HG03342 (cell line): ENCODE measurements around the gene ZDHHC11.
"Not testable (repeated sequence)": the region's sequence is repeated elsewhere in the genome, so short reads cannot be mapped to it uniquely, and the experiment has no call there.

Source experiments
- ATAC-seq: cut with Tn5 transposase; IDR thresholded peaks from one replicate; pipeline ENCODE4 v1.9.1; 2021; ENCODE audit warnings: mild to moderate bottlenecking, moderate library complexity; ENCODE audit not compliant: unreplicated experiment

ZDHHC11 gene

DNA sequence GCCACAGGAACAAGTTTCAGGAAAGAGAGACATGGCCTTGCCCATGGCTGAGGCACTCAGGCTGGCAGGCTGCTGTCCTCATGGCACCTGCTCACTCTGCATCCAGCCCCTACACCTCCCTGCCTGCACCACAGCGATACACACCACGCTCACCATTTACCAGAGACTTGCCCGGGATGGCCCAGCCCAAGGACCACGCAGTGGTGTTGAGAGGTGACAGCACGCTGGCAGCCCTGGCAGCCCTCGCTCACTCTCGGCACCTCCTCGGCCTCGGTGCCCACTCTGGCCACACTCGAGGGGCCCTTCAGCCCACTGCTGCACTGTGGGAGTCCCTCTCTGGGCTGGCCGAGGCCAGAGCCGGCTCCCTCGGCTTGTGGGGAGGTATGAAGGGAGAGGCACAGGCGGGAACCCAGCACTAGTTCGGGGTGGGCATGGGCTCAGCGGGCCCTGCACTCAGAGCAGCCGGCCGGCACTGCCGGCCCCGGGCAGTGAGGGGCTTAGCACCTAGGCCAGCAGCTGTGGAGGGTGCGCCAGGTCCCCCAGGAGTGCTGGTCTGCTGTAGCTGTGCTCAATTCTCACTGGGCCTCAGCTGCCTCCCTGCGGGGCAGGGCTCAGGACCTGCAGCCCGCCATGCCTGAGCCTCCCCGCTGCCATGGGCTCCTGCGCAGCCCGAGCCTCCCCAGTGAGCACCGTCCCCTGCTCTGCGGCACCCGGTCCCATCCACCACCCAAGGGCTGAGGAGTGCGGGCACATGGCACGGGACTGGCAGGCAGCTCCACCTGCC is 86.6 kb downstream of the ZDHHC11 start:
- no peak for ATAC-seq

DNA sequence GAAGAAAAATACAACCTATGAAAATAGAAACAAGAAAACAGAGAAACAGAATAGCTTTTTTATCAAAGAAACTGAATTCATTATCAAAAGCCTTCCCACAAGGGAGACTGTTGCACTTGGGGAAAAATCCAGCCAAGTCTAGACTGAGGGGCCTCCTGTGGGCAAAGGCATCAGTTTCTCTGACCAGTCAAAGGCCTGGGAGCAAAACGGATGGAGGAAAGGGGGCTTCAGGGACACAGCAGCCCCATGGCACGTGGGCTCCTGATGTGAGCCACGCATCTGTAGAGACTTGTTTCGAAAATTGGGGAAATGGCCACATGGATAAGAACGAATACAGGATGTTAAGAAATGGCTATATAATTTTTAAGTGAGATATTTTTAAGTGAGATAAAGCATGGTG is 87.4 kb downstream of the ZDHHC11 start:
- ATAC-seq: no peak

DNA sequence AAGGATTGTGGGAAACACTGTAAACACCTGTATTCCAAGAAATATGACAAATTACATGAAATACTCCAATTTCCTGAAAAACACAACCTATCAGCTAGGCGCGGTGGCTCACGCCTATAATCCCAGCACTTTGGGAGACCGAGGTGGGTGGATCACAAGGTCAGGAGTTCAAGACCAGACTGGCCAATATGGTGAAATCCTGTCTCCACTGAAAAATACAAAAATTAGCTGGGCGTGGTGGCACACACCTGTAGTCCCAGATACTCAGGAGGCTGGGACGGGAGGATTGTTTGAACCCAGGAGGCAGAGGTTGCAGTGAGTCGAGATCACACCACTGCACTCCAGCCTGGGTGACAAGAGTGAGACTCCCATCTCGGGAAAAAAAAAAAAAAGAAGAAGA is 87.8 kb downstream of the ZDHHC11 start:
- not testable (repeated sequence) for ATAC-seq

DNA sequence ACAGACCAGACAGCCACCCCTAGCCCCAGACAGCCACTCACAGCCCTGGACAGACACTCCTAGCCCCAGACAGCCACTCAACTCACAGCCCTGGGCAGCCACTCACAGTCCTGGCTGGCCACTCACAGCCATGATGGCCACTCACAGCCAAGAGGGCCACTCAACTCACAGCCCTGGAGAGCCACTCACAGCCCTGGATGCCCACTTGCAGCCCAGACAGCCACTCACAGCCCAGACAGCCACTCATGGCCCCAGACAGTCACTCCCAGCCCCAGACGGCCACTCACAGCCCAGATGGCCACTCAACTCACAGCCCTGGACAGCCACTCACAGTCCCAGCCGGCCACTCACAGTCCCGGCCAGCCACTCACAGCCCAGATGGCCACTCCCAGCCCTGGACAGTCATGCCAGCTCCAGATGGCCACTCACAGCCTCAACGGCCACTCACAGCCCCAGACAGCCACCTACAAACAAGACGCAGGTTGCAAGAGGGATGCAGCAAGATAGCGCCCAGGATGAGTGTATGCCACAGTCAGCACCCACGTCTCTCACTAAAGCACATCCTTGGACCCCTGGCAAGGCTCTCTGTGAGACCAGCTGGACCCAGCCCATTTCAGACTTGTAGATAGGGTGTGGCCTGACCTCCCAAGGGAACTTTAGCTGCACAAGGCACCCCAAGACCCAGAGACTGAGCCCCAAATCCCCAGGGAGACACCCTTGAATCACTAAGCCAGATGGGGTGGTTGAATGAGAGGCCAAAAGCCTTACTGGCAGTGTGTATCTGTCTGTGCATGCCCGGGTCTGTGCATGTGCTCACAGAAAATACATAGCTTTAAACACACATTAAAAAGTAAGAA is 88.7 kb downstream of the ZDHHC11 start:
- no peak for ATAC-seq

DNA sequence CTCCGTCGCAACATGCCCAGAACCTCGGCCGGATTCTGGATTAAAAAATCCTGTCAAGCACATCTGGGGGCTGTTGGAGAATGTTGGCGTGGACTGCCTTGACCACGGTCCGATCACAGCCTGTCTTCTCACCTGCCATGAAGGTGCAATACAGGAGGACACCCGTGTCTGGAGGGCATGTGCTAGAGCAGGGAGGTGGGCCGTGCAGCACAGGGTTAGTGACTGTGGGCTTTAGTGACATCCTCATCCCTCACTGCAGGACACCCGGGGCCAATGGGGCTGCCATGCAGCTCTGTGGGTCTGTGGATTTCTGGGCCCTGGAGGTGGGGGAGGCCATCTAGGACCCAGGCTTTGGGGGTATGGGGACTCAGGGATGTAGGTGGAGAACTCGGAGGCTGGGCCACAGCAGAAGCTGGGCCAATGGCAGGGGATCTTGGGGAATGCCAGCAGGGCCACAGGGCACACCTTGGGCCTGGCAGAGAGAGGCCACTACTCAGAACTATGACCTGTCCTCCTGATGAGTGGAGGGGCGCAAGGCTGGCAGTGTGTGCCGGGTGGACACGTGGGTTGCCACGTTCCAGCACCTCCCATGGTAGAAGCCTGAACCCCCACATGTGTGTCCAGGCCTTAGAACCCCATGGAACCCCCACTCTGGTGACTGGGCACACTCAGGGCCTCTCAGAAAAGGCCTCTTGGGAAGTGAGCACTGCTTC is 89.6 kb downstream of the ZDHHC11 start:
- ATAC-seq: no peak

DNA sequence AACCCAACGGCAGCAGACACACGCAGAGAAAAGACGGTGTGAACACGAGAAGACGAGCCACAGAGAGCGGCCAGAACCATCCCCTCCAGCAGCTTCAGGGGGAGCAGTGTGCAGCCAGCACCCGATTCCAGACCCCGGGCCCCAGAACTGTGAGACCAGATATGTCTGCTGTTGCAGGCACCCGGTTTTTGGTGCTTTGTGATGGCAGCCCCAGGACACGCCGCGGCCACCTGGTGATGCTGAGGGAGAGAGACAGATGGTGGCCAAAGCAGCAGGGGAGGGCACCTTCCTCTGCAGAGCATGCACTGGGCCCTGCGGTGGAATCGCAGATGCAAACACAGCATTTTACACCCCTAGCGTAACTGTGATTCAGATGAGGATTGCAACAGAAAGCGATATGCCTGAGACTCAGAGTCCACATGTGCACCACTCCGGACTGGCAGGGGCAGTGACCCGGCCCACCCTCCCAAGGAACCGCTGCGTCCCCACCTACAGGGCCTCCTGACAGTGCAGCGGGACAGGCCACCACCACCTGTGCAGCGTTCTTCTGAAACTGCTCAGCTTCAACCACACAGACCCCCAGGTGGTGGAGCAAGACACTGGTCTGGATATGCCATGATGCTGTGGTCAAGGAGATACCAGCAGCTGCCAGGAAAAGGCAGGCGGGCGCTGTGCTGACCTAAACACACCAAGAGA is 90.3 kb downstream of the ZDHHC11 start:
- ATAC-seq: no peak

DNA sequence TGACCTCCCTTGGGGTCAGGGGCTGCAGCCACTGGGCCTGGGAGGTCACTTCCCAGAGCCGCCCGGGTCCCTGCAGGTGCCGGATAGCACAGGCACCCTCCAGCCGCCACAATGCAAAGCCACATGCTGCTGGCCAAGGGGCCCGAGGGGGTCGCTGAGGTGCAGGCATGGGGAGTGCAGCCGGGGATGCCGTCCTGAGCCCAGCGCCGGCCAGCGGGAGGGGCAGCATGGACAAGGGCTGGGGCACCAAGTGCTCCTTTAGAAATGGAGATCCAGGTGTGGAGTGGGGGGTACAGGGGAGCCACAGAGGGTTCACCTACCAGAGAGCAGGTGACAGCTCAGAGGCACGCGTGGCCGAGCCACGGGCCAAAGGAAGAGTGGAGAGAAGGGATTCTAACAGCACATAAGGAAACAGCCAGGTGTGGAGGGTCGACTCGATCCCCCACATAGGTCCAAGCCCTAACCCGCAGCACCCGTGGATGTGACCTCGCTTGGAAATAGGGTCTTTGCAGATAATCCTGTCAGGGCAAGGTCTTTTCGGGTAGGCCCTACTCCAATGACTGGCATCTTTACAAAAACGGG is 90.9 kb downstream of the ZDHHC11 start:
- ATAC-seq: no peak

DNA sequence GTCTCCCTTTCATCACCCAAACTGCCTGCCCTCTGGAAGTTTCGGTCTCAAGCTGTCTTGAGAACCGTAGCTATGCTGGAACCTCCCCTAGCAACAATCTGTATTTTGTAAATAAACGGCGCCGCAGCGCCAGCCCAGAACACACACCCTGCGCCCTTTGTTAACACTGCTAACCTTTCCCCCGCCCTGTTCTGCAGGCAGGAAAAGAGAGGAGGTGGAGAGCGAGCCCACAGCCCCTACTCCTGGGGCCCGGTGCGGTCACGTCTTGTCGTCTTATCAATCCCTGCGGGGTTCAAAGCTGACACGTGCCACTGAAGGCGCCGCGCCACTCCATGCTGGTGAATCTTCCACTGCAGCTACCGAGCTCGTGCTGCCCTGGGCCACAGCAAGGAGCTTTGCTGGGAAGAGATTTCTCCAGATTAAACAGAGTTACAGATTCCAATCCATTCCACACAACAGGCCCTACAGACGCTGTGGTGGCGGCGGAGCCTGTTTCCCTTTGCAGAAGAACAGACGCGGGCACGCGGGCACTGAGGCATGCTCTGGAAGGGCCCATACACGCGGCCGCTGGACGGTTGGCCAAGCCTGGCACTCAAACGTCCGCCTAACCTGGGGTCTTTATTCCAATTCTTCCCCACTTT is 91.6 kb downstream of the ZDHHC11 start:
- no peak for ATAC-seq

DNA sequence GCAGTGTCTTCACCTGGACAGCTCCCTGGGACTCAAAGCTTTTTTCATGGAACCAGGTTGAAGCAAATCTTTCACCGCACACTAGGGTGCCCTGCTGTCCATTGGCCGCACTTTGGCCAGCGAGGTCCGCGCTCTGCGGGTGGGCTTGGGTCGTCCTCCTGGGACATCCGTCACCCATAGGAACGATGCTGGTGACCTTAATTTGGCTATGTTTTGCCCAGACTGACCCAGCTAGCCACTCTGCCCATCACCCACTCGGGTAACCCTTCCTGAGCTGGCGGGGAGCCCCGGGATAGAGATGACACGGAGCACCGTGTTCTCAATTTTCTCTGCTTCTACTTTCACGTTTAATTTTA is 92.1 kb downstream of the ZDHHC11 start:
- no peak for ATAC-seq

DNA sequence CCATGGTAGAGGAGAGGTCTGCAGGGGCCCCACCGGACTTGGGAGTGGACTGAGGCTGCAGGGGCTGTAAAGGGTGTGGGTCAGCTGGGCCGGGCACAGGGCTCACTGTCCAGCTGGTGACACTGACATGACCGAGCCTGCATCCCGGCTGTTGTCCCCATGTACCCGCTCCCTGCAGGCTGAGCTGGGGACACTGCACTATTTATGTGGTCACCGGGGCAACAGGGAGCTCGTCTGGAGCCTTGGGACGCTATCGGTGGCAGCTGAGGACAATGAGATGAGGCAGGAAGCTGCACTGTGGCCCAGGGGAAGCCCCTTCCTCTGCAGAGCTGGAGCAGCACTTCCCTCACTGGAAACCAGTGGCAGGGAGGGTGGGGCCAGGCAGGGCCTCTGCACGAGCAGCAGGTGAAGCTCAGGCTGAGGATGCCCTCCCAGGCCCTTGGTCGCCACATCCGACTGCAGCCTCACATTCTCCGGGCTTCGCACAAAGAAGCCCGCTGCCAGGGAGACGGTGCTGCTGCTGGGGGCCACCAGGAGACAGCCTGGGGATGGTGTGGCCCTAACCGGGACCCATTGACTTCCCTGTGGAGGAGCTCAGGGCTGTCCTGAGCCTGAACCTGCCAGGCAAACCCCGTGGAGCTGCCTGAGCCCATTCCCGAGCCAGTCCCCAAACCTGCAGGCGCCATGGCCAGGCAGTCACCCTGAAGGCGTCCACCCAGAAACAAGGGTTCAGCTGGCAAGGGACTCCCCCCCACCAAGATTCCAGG is 92.7 kb downstream of the ZDHHC11 start:
- ATAC-seq: no peak

DNA sequence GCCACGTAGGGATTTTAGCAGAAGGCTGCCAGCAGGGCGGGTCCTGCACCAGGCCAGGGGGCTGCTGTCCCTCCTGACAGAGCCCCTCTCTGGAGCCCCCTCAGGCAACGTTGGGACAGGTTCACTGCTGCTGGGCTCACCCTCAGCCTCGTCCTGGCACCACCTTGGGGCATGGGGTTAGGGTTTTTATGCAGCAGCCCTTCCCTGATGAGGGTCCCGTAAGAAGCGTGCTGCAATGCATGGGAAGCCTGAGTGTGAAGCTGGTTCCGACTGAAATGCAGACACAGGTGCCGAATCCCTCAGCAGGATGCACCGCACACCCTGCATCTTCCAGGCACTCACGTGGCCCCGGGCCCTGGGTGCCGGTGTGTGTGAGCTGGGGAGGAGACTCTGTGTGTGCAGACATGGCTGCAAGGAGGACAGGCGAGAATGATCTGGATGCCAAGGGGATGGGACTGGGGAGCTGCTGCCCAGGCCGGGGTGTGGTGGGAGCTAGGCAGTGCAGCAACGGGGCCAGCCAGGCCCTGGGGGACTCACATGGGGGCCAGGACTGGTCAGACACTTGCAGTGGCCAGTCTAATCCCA is 93.3 kb downstream of the ZDHHC11 start:
- ATAC-seq: no peak

DNA sequence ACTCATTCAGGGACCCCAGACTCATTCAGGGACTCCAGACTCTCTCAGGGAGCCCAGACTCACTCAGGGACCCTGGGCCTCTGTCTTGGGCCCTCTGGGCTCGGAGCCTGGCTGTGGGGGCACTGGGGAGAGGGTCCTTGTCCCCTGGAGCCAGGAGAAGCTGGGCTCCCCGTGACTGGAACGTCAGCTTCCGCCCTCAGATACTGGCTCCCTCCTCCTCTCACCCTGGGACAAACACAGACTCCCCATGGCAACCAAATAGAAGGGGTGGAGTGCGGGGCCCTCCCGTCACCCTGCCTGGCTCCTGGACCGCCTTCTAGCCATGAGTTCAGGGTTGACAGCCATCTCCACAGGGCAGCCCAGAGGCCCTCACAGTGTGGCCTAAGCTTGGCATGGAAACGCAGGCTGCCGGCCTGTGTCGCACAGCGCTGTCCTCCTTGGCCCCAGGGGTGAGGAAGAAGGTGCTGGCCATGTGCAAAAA is 93.9 kb downstream of the ZDHHC11 start:
- no peak for ATAC-seq

DNA sequence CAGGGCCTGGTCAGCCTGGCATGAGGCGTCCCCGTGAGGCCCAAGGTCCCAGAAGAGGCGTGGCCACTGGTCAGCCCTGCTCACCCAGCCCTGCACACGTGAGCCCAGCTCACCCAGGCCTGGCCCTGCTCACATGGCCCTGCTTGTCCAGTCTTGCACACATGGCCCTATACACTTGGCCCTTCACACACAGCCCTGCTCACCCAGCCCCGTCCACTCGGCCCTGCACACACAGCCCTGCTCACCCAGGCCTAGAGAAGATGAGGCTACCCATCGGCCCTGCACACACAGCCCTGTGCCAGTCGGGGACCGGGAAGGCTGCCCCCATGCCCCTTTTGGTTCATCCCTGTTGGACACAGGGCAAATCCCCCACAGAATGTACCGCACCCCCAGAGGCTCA is 94.6 kb downstream of the ZDHHC11 start:
- ATAC-seq: no peak

DNA sequence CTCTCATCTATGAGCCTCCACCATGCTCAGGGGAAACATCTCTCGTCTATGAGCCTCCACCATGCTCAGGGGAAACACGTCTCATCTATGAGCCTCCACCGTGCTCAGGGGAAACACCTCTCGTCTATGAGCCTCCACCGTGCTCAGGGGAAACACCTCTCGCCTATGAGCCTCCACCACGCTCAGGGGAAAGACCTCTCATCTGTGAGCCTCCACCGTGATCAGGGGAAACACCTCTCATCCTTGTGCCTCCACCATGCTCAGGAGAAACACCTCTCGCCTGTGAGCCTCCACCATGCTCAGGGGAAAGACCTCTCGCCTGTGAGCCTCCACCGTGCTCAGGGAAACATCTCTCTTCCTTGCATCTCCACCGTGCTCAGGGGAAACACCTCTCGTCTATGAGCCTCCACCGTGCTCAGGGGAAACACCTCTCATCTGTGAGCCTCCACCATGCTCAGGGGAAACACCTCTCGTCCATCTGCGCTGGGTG is 96.6 kb downstream of the ZDHHC11 start:
- ATAC-seq: not testable (repeated sequence)

DNA sequence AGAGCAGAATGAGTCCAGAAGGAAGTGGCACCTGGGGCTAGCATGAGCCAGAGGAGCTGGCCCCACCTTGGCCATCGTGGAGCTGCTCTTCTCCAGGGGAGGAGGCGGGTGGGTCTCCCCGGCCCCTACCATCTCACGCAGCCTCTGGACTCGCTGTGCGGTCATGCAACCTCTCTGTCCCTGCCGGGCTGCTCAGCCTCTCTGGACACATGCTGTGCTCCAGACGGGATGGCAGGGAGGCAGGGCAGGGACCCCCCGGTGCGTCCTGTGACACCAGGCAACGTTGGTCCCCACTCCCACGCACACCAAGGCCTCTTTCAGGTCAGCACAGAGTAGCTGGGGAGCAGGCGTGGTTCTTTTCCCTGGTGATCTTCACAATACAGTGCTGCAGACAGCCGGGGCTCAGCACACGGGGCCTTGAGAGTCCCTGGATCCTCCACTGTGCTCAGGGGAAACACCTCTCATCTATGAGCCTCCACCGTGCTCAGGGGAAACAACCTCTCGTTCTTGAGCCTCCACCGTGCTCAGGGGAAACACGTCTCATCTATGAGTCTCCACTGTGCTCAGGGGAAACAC is 97.1 kb downstream of the ZDHHC11 start:
- ATAC-seq: not testable (repeated sequence)

DNA sequence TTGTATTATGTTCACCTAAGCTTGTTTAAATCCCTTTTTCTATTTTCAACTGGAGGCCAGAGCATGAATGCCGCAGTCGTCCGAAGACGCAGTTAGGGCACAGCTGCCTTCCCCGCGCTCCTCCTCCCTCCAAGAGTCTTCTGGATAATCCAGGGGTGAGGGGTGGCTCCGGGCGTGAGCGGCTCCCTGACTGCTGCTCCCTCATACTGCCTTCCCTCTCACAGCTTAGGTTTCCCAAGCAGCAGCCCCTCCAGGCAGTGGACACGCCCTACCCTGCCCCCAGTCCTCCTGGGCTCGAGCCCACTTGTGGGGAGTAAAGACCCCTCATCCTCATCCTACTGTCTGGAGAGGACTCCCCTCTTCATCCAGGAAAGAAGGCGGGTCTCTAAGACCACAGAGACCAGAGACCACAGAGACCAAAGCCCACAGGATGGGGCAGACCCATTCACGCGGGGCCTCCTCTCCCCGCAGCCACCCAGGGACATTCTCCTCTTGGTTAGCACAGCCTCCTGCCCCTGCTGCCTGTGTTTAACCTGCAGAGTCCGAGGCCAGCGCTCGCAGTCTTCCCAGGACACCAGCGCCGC is 98.2 kb downstream of the ZDHHC11 start:
- ATAC-seq: not testable (repeated sequence)

DNA sequence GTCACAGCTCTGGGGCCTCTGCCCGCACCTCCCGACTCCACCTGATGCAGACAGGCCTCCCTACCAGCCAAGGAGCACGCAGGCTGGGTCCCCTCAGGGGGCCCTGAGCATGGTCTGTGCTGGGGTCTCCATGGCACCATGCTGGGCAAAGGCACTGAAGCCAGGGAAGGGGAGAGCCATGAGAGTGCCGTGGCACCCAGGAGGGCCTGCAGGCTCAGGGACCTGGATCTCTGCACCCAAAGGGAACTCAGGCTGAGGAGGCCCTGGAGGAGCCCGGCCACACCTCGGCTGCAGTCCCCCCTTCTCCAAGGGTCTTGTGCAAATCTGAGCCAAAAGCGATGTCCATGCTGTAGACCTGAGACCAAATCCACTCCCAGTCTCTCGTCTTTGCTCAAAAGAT is 98.8 kb downstream of the ZDHHC11 start:
- ATAC-seq: not testable (repeated sequence)

DNA sequence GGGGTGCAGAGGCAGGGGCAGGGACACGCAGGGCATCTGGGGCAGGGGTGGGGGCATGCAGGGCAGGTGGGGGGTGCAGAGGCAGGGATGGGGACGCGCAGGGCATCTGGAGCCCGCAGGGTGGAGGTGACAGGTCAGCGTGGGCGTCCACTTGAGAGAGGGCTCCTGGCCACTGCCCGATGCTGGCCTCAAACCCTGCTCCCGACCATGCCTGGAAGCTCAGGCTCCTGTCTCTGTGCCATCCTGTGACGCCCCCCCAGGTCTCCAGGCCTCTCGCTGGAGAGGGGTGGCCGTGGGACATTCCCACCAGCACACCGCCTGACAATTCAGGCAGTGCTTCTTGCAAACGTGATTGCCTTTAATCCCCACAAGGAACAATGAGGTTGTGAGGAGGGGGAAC is 99.3 kb downstream of the ZDHHC11 start:
- ATAC-seq: no peak
